SJSA1 (cell line): ENCODE data around the gene IRAG1. TPM values are rescaled to one million over a fixed set of nuclear protein-coding genes. Genes with fewer than 3 reads are reported as not detected.

ENCODE experiments used
- DNase-seq, 2 experiments: peaks; one replicate each; pipeline ENCODE4 v3.0.0-alpha.2; 2015 to 2020; ENCODE audit warnings: low spot score in 2 of 2, low read depth in 1 of 2
- H3K27ac ChIP-seq: fragments of 250-450 bp; sonication (Bioruptor Pico); 2 replicates; pipeline ENCODE4 v1.5.1; 2020; ENCODE audit warnings: mild to moderate bottlenecking, moderate library complexity
- H3K27me3 ChIP-seq: fragments of 250-450 bp; sonication (Bioruptor Pico); replicated peaks from 2 replicates; pipeline ENCODE4 v1.5.1; 2020; ENCODE audit warnings: mild to moderate bottlenecking, moderate library complexity
- H3K36me3 ChIP-seq: fragments of 250-450 bp; sonication (Bioruptor Pico); 2 replicates; pipeline ENCODE4 v1.5.1; 2020; ENCODE audit warnings: mild to moderate bottlenecking
- H3K4me1 ChIP-seq: fragments of 250-450 bp; sonication (Bioruptor Pico); replicated peaks from 2 replicates; pipeline ENCODE4 v1.6.1; 2021; ENCODE audit warnings: mild to moderate bottlenecking
- H3K4me3 ChIP-seq: fragments of 250-450 bp; sonication (Bioruptor Pico); 2 replicates; pipeline ENCODE4 v1.5.1; 2020; ENCODE audit warnings: mild to moderate bottlenecking
- H3K9me3 ChIP-seq: fragments of 250-450 bp; sonication (Bioruptor Pico); replicated peaks from 2 replicates; pipeline ENCODE4 v1.5.1; 2020; ENCODE audit warnings: mild to moderate bottlenecking
- total RNA-seq: library from RNA; depleted of rRNA; stranded (reverse); fragments of >200 nt; shearing (Covaris generic); gene quantifications from 2 replicates; pipeline ENCODE4 v1.2.3, GENCODE V29; 2014

IRAG1 gene
- total RNA-seq, 1 experiment from 2014 or later, result 3.8 TPM

GRCh38 chr11:10722307-10722706 lies 28.8 kb upstream of the IRAG1 start:
- Histone ChIP-seq H3K36me3 (no peaks in the 10 kb centered on the region), H3K9me3 (no peaks in the 10 kb centered on the region; the same call in 1 of the 2 replicates), H3K27me3 (no peaks in the 10 kb centered on the region), H3K27ac (no peak overlapping the region), H3K4me3 (no peak overlapping the region), H3K4me1 (peaks cover 21% of the 10 kb centered on the region)
- no peak for DNase-seq

GRCh38 chr11:10720881-10721376 lies 27.4 kb upstream of the IRAG1 start:
- Histone ChIP-seq H3K9me3 (no peaks in the 10 kb centered on the region; the same call in 1 of the 2 replicates), H3K27me3 (no peaks in the 10 kb centered on the region), H3K27ac (no peak overlapping the region), H3K4me1 (peaks cover 15% of the 10 kb centered on the region), H3K4me3 (no peak overlapping the region), H3K36me3 (no peaks in the 10 kb centered on the region)
- DNase-seq, result no peak

DNA sequence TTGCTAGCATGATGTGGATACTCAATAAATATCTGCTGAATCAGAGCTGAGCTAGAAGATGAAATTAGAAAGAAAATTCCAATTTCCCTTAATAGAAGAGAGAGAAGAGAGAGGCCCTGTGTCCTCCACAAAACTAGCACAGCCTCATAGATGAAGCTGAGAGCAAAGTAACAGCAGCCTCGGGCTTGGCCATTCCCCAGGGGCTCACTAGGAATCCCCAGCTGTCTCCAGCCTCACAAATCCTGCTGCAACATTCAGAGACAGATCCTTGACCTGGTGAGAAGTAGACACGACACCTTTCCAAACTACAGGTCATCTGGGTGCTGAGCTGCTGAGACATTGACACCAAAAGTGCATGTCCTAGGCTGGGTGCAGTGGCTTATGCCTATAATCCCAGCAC lies 26.1 kb upstream of the IRAG1 start:
- Histone ChIP-seq H3K27me3 (no peaks in the 10 kb centered on the region), H3K4me3 (no peak overlapping the region), H3K36me3 (no peaks in the 10 kb centered on the region), H3K4me1 (peaks cover 2% of the 10 kb centered on the region), H3K9me3 (no peaks in the 10 kb centered on the region; the same call in 1 of the 2 replicates), H3K27ac (no peak overlapping the region)
- no peak for DNase-seq

DNA sequence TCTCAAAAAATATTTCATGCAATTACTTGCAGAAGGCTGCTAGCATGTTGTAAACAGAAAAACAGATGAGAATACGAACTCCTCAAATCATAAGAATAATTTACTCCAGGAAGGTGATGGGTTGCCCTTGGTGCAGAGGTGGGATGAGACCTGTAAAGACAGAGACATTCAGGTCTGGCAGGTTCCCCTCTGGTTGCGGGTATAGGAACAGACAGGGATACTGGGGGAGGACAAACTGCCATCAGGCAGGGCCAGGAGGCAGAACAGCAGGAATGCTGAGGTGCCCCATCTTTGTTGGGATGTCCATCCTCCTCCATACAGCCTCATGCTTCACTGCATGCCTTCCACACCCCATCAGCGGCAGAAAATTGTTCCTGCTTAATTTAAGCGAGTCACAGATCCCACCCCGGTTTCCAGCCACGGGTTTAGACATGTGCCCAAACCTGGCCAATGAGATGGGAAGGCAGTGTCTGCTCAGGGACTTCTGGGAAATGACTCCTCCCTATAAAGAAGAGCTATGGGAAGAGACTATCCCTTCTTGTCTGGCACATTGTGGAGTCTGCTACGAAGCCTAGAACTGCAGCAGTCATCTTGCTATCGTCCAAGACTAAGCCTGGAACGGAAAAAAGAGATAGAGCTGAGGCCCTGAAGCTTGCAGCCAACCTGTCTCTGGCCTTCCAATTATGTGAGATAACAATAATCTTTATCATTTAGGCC lies 23.1 kb upstream of the IRAG1 start:
- Histone ChIP-seq H3K27ac (no peak overlapping the region), H3K4me1 (peaks cover 6% of the 10 kb centered on the region), H3K36me3 (no peaks in the 10 kb centered on the region), H3K4me3 (no peak overlapping the region), H3K27me3 (no peaks in the 10 kb centered on the region), H3K9me3 (no peaks in the 10 kb centered on the region)
- no peak for DNase-seq

- no peak overlapping the region for H3K27ac ChIP-seq
- no peaks in the 10 kb centered on the region for H3K9me3 ChIP-seq
- H3K36me3 ChIP-seq, result no peaks in the 10 kb centered on the region
- H3K27me3 ChIP-seq, result no peaks in the 10 kb centered on the region
- H3K4me3 ChIP-seq, result no peak overlapping the region
- DNase-seq, result no peak
- peaks cover 6% of the 10 kb centered on the region for H3K4me1 ChIP-seq
Measured at GRCh38 chr11:10716122-10716521, 22.6 kb upstream of the IRAG1 start.

- no peak for DNase-seq
- Histone ChIP-seq H3K27ac (no peak overlapping the region), H3K4me3 (no peak overlapping the region), H3K36me3 (no peaks in the 10 kb centered on the region), H3K27me3 (no peaks in the 10 kb centered on the region), H3K4me1 (peaks cover 6% of the 10 kb centered on the region), H3K9me3 (no peaks in the 10 kb centered on the region)
Measured at GRCh38 chr11:10715571-10715970, 22.0 kb upstream of the IRAG1 start.

DNA sequence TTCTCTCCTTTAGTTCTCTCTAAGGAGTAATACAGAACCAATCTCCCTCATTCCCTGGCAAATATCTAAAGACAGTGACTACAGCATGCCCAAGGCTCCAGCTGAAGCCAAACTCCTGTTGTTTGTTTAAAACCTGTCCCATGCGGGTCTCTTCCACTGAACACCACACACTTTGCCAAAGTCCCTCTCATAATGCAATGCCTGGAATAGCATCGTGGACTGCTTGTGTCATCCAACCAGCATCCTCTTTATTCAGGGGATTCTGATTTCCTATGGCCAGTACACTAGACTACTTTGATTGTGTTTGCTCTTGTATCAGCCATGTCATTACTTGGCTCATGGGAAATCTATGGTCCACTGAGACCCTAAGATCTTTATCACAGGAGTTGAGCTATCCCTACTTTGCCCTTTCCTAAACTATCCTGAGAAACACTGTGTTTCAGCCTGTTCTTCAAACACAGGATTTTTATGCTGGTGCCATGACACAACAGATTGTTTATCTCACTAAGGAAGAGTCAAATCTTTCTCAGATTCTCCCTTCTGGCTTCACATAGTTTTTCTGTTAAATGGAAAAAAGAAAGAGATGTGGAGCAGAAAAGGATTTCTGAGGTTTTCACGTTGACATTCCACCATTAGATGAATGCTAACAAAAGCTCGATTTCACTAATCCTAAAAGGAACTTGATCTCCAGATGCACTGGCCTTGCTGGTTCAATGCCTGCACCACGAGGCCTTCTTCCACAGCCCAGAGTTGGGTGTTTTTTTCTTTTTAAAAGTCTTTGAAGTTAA lies 15.9 kb upstream of the IRAG1 start:
- Histone ChIP-seq H3K9me3 (no peaks in the 10 kb centered on the region), H3K36me3 (no peaks in the 10 kb centered on the region), H3K4me1 (peaks cover 6% of the 10 kb centered on the region), H3K4me3 (no peak overlapping the region), H3K27me3 (no peaks in the 10 kb centered on the region), H3K27ac (no peak overlapping the region)
- DNase-seq, result no peak

DNA sequence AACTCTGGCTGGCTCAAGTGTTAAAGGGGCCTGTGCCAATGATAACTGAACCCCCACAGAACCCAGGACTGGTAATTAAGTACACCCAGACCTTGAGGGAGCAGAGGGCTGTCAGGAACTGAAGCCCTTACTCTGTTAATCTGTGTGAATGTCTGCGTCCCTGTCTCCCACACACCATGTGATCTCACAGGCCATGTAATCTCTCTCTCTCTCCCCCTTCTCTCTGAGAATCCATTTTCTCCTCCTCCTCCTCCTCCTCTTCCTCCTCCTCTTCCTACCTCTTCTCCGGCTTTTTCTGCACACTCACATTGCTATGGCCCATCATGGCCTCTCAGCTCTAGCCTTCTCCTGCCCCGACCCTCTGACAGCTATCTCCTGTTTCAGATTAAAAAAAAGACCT lies 14.6 kb upstream of the IRAG1 start:
- DNase-seq, result no peak
- Histone ChIP-seq H3K27ac (no peak overlapping the region), H3K9me3 (no peaks in the 10 kb centered on the region), H3K27me3 (no peaks in the 10 kb centered on the region), H3K36me3 (no peaks in the 10 kb centered on the region), H3K4me1 (no peaks in the 10 kb centered on the region; the same call in 1 of the 2 replicates), H3K4me3 (no peak overlapping the region)

GRCh38 chr11:10701982-10702381 lies 8.4 kb upstream of the IRAG1 start:
- no peak overlapping the region for H3K27ac ChIP-seq
- DNase-seq, result no peak
- no peaks in the 10 kb centered on the region for H3K27me3 ChIP-seq
- H3K4me3 ChIP-seq, result no peak overlapping the region
- no peaks in the 10 kb centered on the region for H3K36me3 ChIP-seq
- H3K4me1 ChIP-seq, result no peaks in the 10 kb centered on the region
- H3K9me3 ChIP-seq, result no peaks in the 10 kb centered on the region

GRCh38 chr11:10699072-10699471 lies 5.5 kb upstream of the IRAG1 start:
- Histone ChIP-seq H3K36me3 (no peaks in the 10 kb centered on the region), H3K9me3 (no peaks in the 10 kb centered on the region), H3K4me3 (no peak overlapping the region), H3K4me1 (peaks cover 16% of the 10 kb centered on the region), H3K27ac (no peak overlapping the region), H3K27me3 (no peaks in the 10 kb centered on the region)
- no peak for DNase-seq

- Histone ChIP-seq H3K4me3 (no peak overlapping the region), H3K27ac (no peak overlapping the region), H3K27me3 (no peaks in the 10 kb centered on the region), H3K9me3 (no peaks in the 10 kb centered on the region), H3K4me1 (peaks cover 31% of the 10 kb centered on the region), H3K36me3 (no peaks in the 10 kb centered on the region)
- no peak for DNase-seq
Measured at GRCh38 chr11:10697323-10697620, 3.7 kb upstream of the IRAG1 start.

DNA sequence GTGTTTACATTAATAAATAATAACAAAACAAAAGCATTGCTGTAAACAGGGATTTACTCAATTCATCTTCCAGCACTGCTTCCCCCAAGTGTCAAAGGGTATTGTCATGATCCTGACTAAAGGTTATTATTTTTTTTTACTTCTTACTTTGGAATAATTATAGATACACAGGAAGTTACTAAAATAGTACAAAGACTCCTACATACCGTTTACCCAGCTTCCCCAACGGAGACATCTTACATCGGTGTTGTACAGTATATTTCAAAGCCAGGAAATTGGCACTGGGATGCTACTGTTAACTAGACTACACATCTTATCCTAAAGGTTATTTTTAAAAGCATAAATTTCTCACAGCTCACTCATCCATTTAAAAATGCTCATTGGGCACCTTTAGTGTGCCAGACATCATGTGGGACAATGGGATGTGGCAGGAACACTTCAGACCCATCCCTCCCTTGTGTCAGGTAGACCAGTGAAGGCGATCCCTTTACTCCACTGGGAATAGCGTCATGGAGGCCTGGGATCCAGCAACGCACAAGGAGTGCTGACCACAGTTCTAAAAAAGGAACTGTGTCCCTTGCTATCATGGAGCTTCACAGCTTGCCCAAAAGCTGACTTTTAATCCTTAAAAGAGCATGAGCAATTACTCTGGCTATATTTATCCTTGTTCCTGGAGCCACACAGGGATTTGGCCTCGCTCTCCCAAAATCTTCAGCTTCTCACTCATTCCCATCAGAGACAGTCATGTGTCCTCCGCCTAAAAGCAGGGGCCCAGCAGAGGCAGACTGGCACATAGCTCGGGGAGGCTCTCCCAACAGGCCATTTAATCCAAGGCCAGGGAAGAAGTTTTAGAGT lies 3.1 kb upstream of the IRAG1 start:
- H3K4me1 ChIP-seq, result peaks cover 31% of the 10 kb centered on the region
- no peak for DNase-seq
- H3K4me3 ChIP-seq, result no peak overlapping the region
- H3K36me3 ChIP-seq, result no peaks in the 10 kb centered on the region
- H3K27ac ChIP-seq, result no peak overlapping the region
- H3K27me3 ChIP-seq, result no peaks in the 10 kb centered on the region
- no peaks in the 10 kb centered on the region for H3K9me3 ChIP-seq

- H3K4me1 ChIP-seq, result peaks cover 31% of the 10 kb centered on the region
- no peaks in the 10 kb centered on the region for H3K9me3 ChIP-seq
- DNase-seq, result no peak
- H3K27ac ChIP-seq, result no peak overlapping the region
- H3K36me3 ChIP-seq, result no peaks in the 10 kb centered on the region
- no peak overlapping the region for H3K4me3 ChIP-seq
- no peaks in the 10 kb centered on the region for H3K27me3 ChIP-seq
Measured at GRCh38 chr11:10695833-10696232, 2.3 kb upstream of the IRAG1 start.
